H1 (cell line): ENCODE data around the gene COLQ. TPM values are rescaled to one million over a fixed set of nuclear protein-coding genes. Genes with fewer than 3 reads are reported as not detected.

ENCODE experiments used
- CTCF ChIA-PET: fragments of 300-600 bp; sonication (Branson Sonifier 250); formaldehyde crosslinking; loops from one replicate; lab custom pipeline; 2021; ENCODE audit not compliant: partially characterized antibody; lab: Charles Lee
- POLR2A ChIA-PET: fragments of 300-600 bp; sonication (Branson Sonifier 250); formaldehyde crosslinking; loops from one replicate; lab custom pipeline; 2021; ENCODE audit warnings: inconsistent platforms; ENCODE audit not compliant: partially characterized antibody; lab: Charles Lee
- DNase-seq, 2 experiments: peaks; one replicate each; pipeline versions ENCODE4 v3.0.0 to v3.0.0-alpha.2; 2010 to 2022; ENCODE audit warnings: low spot score in 2 of 2, low read depth in 1 of 2, mixed read lengths in 1 of 2
- FAIRE-seq: peaks from 2 replicates; lab custom pipeline; 2011; peaks lifted over from hg19 to GRCh38; lab: Jason Lieb, UNC
- H2AFZ ChIP-seq: 2 replicates; pipeline ENCODE4 v1.8.1; 2012; ENCODE audit warnings: low read length, inconsistent platforms
- H2AK5ac ChIP-seq: 2 replicates; pipeline ENCODE4 v1.6.1; 2013; ENCODE audit warnings: low read depth, low read length
- H2BK120ac ChIP-seq: replicated peaks from 2 replicates; pipeline ENCODE3; 2013; ENCODE audit warnings: low read depth, low read length, inconsistent platforms
- H2BK12ac ChIP-seq: 2 replicates; pipeline ENCODE4 v1.6.1; 2013; ENCODE audit warnings: low read depth, low read length
- H2BK15ac ChIP-seq: 2 replicates; pipeline ENCODE4 v1.6.1; 2013; ENCODE audit warnings: low read length
- H2BK20ac ChIP-seq: 2 replicates; pipeline ENCODE4 v1.6.1; 2013; ENCODE audit warnings: low read length
- H2BK5ac ChIP-seq: 2 replicates; pipeline ENCODE4 v1.6.1; 2013; ENCODE audit warnings: low read depth, low read length
- H3K14ac ChIP-seq: 2 replicates; pipeline ENCODE4 v1.6.1; 2013; ENCODE audit warnings: inconsistent platforms; ENCODE audit not compliant: insufficient read length
- H3K18ac ChIP-seq: 2 replicates; pipeline ENCODE4 v1.6.1; 2013; ENCODE audit warnings: low read length; ENCODE audit errors: extremely low read depth
- H3K23ac ChIP-seq: 2 replicates; pipeline ENCODE4 v1.6.1; 2013; ENCODE audit warnings: inconsistent platforms; ENCODE audit not compliant: insufficient read length
- H3K23me2 ChIP-seq: 2 replicates; pipeline ENCODE4 v1.6.1; 2013; ENCODE audit warnings: low read depth, low read length
- H3K27ac ChIP-seq: 2 replicates; pipeline ENCODE4 v1.6.1; 2011; ENCODE audit warnings: low read depth, low read length, inconsistent platforms
- H3K27me3 ChIP-seq, 4 experiments: replicated peaks in 1 of 4; 1 replicate in 1 of 4; 2 replicates in 3 of 4; pipeline versions ENCODE4 v1.6.1 to v1.8.1; 2011 to 2013; ENCODE audit warnings: low read length in 3 of 4, mild to moderate bottlenecking in 3 of 4, inconsistent platforms in 2 of 4, mixed read lengths in 2 of 4, moderate library complexity in 1 of 4; ENCODE audit not compliant: control insufficient read depth in 3 of 4, insufficient read depth in 3 of 4; ENCODE audit errors: extremely low read depth in 1 of 4
- H3K36me3 ChIP-seq, 4 experiments: 2 replicates each; pipeline versions ENCODE4 v1.6.1 to v1.8.1; 2011 to 2013; ENCODE audit warnings: mild to moderate bottlenecking in 4 of 4, low read length in 3 of 4, moderate library complexity in 2 of 4, control low read depth in 1 of 4, inconsistent platforms in 1 of 4; ENCODE audit not compliant: insufficient read depth in 4 of 4, control insufficient read depth in 2 of 4
- H3K4ac ChIP-seq: replicated peaks from 2 replicates; pipeline ENCODE3; 2013; ENCODE audit warnings: low read length, low read depth, mixed read lengths, inconsistent platforms; ENCODE audit not compliant: insufficient read length
- H3K4me1 ChIP-seq, 4 experiments: replicated peaks in 1 of 4; 1 replicate in 1 of 4; 2 replicates in 3 of 4; pipeline versions ENCODE4 v1.6.1 to v1.8.1; 2011 to 2013; ENCODE audit warnings: low read length in 3 of 4, inconsistent platforms in 2 of 4, mixed read lengths in 1 of 4; ENCODE audit not compliant: insufficient read depth in 4 of 4, control insufficient read depth in 3 of 4
- H3K4me2 ChIP-seq, 2 experiments: 2 replicates each; pipeline versions ENCODE4 v1.6.1 to v1.8.1; 2011 to 2013; ENCODE audit warnings: low read depth in 2 of 2, low read length in 2 of 2, control low read depth in 1 of 2, inconsistent platforms in 1 of 2, mild to moderate bottlenecking in 1 of 2; ENCODE audit not compliant: insufficient read depth in 1 of 2
- H3K4me3 ChIP-seq, 4 experiments: fragments of 200-600, 300-600 bp in 1 of 4; sonication (generic), shearing (Covaris generic), sonication (Bioruptor Twin) in 1 of 4; 2 replicates each; pipeline versions ENCODE4 v1.5.1 to v1.8.1; 2011 to 2016; ENCODE audit warnings: low read length in 4 of 4, low read depth in 3 of 4, control low read depth in 2 of 4, inconsistent platforms in 2 of 4, mild to moderate bottlenecking in 2 of 4, mixed read lengths in 1 of 4, moderate library complexity in 1 of 4; ENCODE audit not compliant: insufficient read depth in 2 of 4; ENCODE audit errors: extremely low read depth in 1 of 4
- H3K56ac ChIP-seq: replicated peaks from 2 replicates; pipeline ENCODE3; 2013; ENCODE audit warnings: low read depth, mild to moderate bottlenecking, mixed read lengths, low read length, inconsistent platforms; ENCODE audit not compliant: insufficient read length
- H3K79me1 ChIP-seq: 2 replicates; pipeline ENCODE4 v1.6.1; 2013; ENCODE audit warnings: low read depth, low read length, control low read depth
- H3K79me2 ChIP-seq, 2 experiments: 2 replicates each; pipeline versions ENCODE4 v1.6.1 to v1.8.1; 2012 to 2013; ENCODE audit warnings: low read length in 2 of 2, mild to moderate bottlenecking in 2 of 2, inconsistent platforms in 1 of 2; ENCODE audit not compliant: insufficient read depth in 2 of 2, control insufficient read depth in 1 of 2
- H3K9ac ChIP-seq, 4 experiments: replicated peaks in 1 of 4; 1 replicate in 1 of 4; 2 replicates in 3 of 4; pipeline versions ENCODE4 v1.6.1 to v1.8.1; 2011 to 2013; ENCODE audit warnings: low read depth in 3 of 4, low read length in 3 of 4, control low read depth in 2 of 4, mild to moderate bottlenecking in 2 of 4, moderate library complexity in 2 of 4, inconsistent platforms in 1 of 4; ENCODE audit errors: extremely low read depth in 1 of 4
- H3K9me3 ChIP-seq, 2 experiments: 2 replicates each; pipeline versions ENCODE4 v1.6.1 to v1.8.1; 2012 to 2013; ENCODE audit warnings: mild to moderate bottlenecking in 2 of 2, moderate library complexity in 2 of 2, control low read depth in 1 of 2, inconsistent platforms in 1 of 2, low read depth in 1 of 2, low read length in 1 of 2, mixed read lengths in 1 of 2; ENCODE audit not compliant: insufficient read depth in 2 of 2
- H4K20me1 ChIP-seq, 2 experiments: replicated peaks in 1 of 2; 2 replicates each; pipeline versions ENCODE3 to v1.8.1; 2011 to 2013; ENCODE audit warnings: inconsistent platforms in 2 of 2, low read length in 2 of 2, mild to moderate bottlenecking in 1 of 2; ENCODE audit not compliant: insufficient read depth in 2 of 2, control insufficient read depth in 1 of 2
- H4K5ac ChIP-seq: 2 replicates; pipeline ENCODE4 v1.6.1; 2013; ENCODE audit warnings: low read length, low read depth, mixed read lengths, inconsistent platforms; ENCODE audit not compliant: insufficient read length
- H4K8ac ChIP-seq: 2 replicates; pipeline ENCODE4 v1.8.0; 2013; ENCODE audit warnings: mild to moderate bottlenecking, moderate library complexity, low read length, inconsistent platforms; ENCODE audit not compliant: insufficient read depth; ENCODE audit errors: extremely low read depth
- H4K91ac ChIP-seq: replicated peaks from 2 replicates; pipeline ENCODE3; 2013; ENCODE audit warnings: low read length, mixed read lengths, inconsistent platforms; ENCODE audit not compliant: insufficient read length
- CHD2 ChIP-seq: IDR thresholded peaks from 2 replicates; pipeline ENCODE4 v1.6.1; 2012; ENCODE audit warnings: low read length, improper control_type of control experiment
- CTCF ChIP-seq, 3 experiments: IDR thresholded peaks; 1 replicate in 2 of 3; 2 replicates in 1 of 3; pipeline versions ENCODE4 v1.5.1 to v1.6.1; 2011; ENCODE audit warnings: low read length in 3 of 3, mild to moderate bottlenecking in 3 of 3, inconsistent platforms in 2 of 3, low read depth in 1 of 3, moderate library complexity in 1 of 3; ENCODE audit not compliant: insufficient read depth in 1 of 3; ENCODE audit errors: control extremely low read depth in 1 of 3
- FOSL1 ChIP-seq: IDR thresholded peaks from 2 replicates; pipeline ENCODE4 v1.6.1; 2011; ENCODE audit warnings: mild to moderate bottlenecking, low read depth, low read length, moderate library complexity; ENCODE audit not compliant: insufficient read depth
- RXRA ChIP-seq: IDR thresholded peaks from 2 replicates; pipeline ENCODE4 v1.6.1; 2011; ENCODE audit warnings: low read depth, mild to moderate bottlenecking, low read length, moderate library complexity; ENCODE audit not compliant: insufficient read depth
- TAF1 ChIP-seq: IDR thresholded peaks from 2 replicates; pipeline ENCODE4 v1.6.1; 2011; ENCODE audit warnings: mild to moderate bottlenecking, low read depth, low read length
- YY1 ChIP-seq: IDR thresholded peaks from 2 replicates; pipeline ENCODE4 v1.6.1; 2011; ENCODE audit warnings: low read depth, mild to moderate bottlenecking, low read length
- WGBS, 2 experiments: shearing (Covaris generic) in 1 of 2; methylation state at CpG; one replicate each; pipeline versions ENCODE4 v1.1.6 to v1.1.7; 2013 to 2015; ENCODE audit warnings: low lambda C conversion rate in 2 of 2, mixed read lengths in 2 of 2, inconsistent platforms in 1 of 2, low coverage in 1 of 2, missing lambda C conversion rate in 1 of 2; ENCODE audit not compliant: insufficient replicate concordance in 2 of 2, insufficient coverage in 1 of 2, insufficient read length in 1 of 2; ENCODE audit errors: extremely low coverage in 1 of 2, missing lambda C conversion rate in 1 of 2; 5-methylcytosine and 5-hydroxymethylcytosine counted together
- polyA plus RNA-seq, 7 experiments: library from polyadenylated mRNA; depleted of rRNA in 3 of 7; stranded (reverse) in 5 of 7; unstranded in 2 of 7; fragments of >200 nt in 5 of 7; fragments of 200-250 nt in 2 of 7; gene quantifications; 1 replicate in 5 of 7; 2 replicates in 1 of 7; 4 replicates in 1 of 7; pipeline versions ENCODE4 v1.2.1 to v1.2.3, GENCODE V29; 2011 to 2013; ENCODE audit warnings: missing spikeins in 2 of 7, mixed read lengths in 2 of 7
- total RNA-seq: library from RNA; stranded (reverse); fragmentation: NEBNext Ultra II Directional; extraction: Animal tissue kit (Norgen Biotek cat#: 25700); gene quantifications from 2 replicates; pipeline ENCODE4 v1.2.1, GENCODE V29; 2021

Gene COLQ
- total and polyA plus RNA-seq, 2 of the 8 experiments (the other 6 are each of a cell fraction or from before 2014, with no cell fraction given) = 1.5 to 1.9 TPM

- Histone ChIP-seq H3K23me2 (no peaks in the 10 kb centered on the region; the same call in 1 of the 2 replicates), H3K23ac (no peak overlapping the region), H2BK15ac (no peak overlapping the region), H3K18ac (no peak overlapping the region), H2BK5ac (no peak overlapping the region), H3K9ac (no peak overlapping the region), H2BK20ac (no peak overlapping the region), H4K8ac (no peak overlapping the region), H3K4me1 (peaks cover 2 to 12% (median 8%) of the 10 kb centered on the region in 4 experiments; a peak in 6 of 7 replicates), H2BK12ac (no peak overlapping the region), H3K14ac (no peak overlapping the region), H3K4ac (no peak overlapping the region), H3K79me1 (no peaks in the 10 kb centered on the region), H3K36me3 (no peaks in the 10 kb centered on the region), H4K91ac (no peak overlapping the region), H3K79me2 (no peaks in the 10 kb centered on the region), H3K4me2 (no peak overlapping the region), H3K56ac (no peak overlapping the region), H2AK5ac (no peak overlapping the region), H3K9me3 (no peaks in the 10 kb centered on the region), H2AFZ (no peak overlapping the region), H2BK120ac (no peak overlapping the region), H3K27me3 (peaks cover 2 to 17% (median 9%) of the 10 kb centered on the region in 4 experiments), H4K20me1 (no peaks in the 10 kb centered on the region), H4K5ac (no peak overlapping the region), H3K4me3 (no peak overlapping the region), H3K27ac (no peak overlapping the region)
- DNase-seq (no peak), FAIRE-seq (no peak)
- TF ChIP-seq CTCF (IDR thresholded peaks at IDR 0.05; ENCODE audit: control extremely low read depth in 1 of 3, insufficient read depth in 1 of 3, low read depth in 1 of 3, low read length in 3 of 3) (no peak), CHD2 (no peak), FOSL1 (no peak), RXRA (no peak), YY1 (no peak), TAF1 (no peak)
- ChIA-PET POLR2A (no interaction called here), CTCF (interaction anchor here (1.0 to 1.6 kb wide), 3 partner anchors 8 to 50 kb away, joined by 3 to 4 read pairs (median 3); no protein-coding TSS in a partner anchor)
- WGBS, 2 experiments = 83% methylated on average over 3 of the region's 3 CpGs; no CpG with 5 or more reads in 1 of the 2 experiments
Observed at GRCh38 chr3:15520185-15520584, 1.3 kb downstream of the COLQ start.
